Neural cell (in vitro differentiated cells): ENCODE results near the gene BCHE. TPM values are rescaled to one million over a fixed set of nuclear protein-coding genes. Genes with fewer than 3 reads are reported as not detected.

ENCODE experiments used
- H2AFZ ChIP-seq: fragments of 200-600, 300-800 bp; sonication (generic), shearing (Covaris generic); 2 replicates; pipeline ENCODE4 v1.6.0; 2014; ENCODE audit warnings: low read depth, mild to moderate bottlenecking, antibody characterized with exemption, low read length, moderate library complexity
- H3F3A ChIP-seq: fragments of 200-600 bp; shearing (Covaris generic); 2 replicates; pipeline ENCODE4 v1.6.1; 2016; ENCODE audit warnings: mild to moderate bottlenecking, moderate library complexity, mixed read lengths, antibody characterized with exemption, low read length; ENCODE audit not compliant: insufficient read depth, poor library complexity, severe bottlenecking
- H3K27ac ChIP-seq: fragments of 200-600, 300-800 bp; sonication (generic), shearing (Covaris generic); 2 replicates; pipeline ENCODE4 v1.5.1; 2014; ENCODE audit warnings: mild to moderate bottlenecking, low read length, moderate library complexity
- H3K27me3 ChIP-seq: fragments of 300-800, 200-600 bp; sonication (generic), shearing (Covaris generic); 2 replicates; pipeline ENCODE4 v1.6.0; 2014; ENCODE audit warnings: mild to moderate bottlenecking, low read depth, low read length, moderate library complexity; ENCODE audit not compliant: insufficient read depth
- H3K36me3 ChIP-seq: fragments of 300-800, 200-600 bp; sonication (generic), shearing (Covaris generic); 2 replicates; pipeline ENCODE4 v1.5.1; 2014; ENCODE audit warnings: mild to moderate bottlenecking, antibody characterized with exemption, low read length, moderate library complexity; ENCODE audit not compliant: insufficient read depth
- H3K4me2 ChIP-seq: fragments of 300-800, 200-600 bp; sonication (generic), shearing (Covaris generic); 2 replicates; pipeline ENCODE4 v1.6.0; 2014; ENCODE audit warnings: mild to moderate bottlenecking, low read length
- H3K4me3 ChIP-seq: fragments of 300-800, 200-600 bp; sonication (generic), shearing (Covaris generic); 2 replicates; pipeline ENCODE4 v1.5.1; 2014; ENCODE audit warnings: mild to moderate bottlenecking, low read length, moderate library complexity
- H3K79me2 ChIP-seq: fragments of 200-600 bp; shearing (Covaris generic); replicated peaks from 2 replicates; pipeline ENCODE4 v1.6.0; 2014; ENCODE audit warnings: mild to moderate bottlenecking, low read length, moderate library complexity; ENCODE audit not compliant: insufficient read depth
- H3K9ac ChIP-seq: fragments of 300-800, 200-600 bp; sonication (generic), shearing (Covaris generic); 2 replicates; pipeline ENCODE4 v1.6.1; 2016; ENCODE audit warnings: mild to moderate bottlenecking, low read length, mixed read lengths
- H3K9me2 ChIP-seq: fragments of 200-600 bp; shearing (Covaris generic); 2 replicates; pipeline ENCODE4 v1.6.1; 2016; ENCODE audit warnings: mild to moderate bottlenecking, low read length, mixed read lengths; ENCODE audit not compliant: insufficient read depth
- H3K9me3 ChIP-seq: fragments of 200-600, 300-800 bp; sonication (generic), shearing (Covaris generic); 2 replicates; pipeline ENCODE4 v1.6.1; 2016; ENCODE audit warnings: mild to moderate bottlenecking, mixed run types, low read length, moderate library complexity, mixed read lengths
- H4K20me1 ChIP-seq: fragments of 200-600 bp; shearing (Covaris generic); 2 replicates; pipeline ENCODE4 v1.6.1; 2016; ENCODE audit warnings: mild to moderate bottlenecking, mixed run types; ENCODE audit not compliant: insufficient read depth
- EP300 ChIP-seq: fragments of 450-650 bp; conservative IDR thresholded peaks from 2 replicates; pipeline ENCODE4 v1.6.1; 2014; ENCODE audit warnings: antibody characterized with exemption, mild to moderate bottlenecking, moderate library complexity; ENCODE audit not compliant: poor library complexity, severe bottlenecking
- EZH2 ChIP-seq: fragments of 200-600, 300-800 bp; shearing (Covaris generic), sonication (generic); IDR thresholded peaks from 2 replicates; pipeline ENCODE4 v1.6.1; 2014; ENCODE audit warnings: antibody characterized with exemption, low read length, borderline replicate concordance, mild to moderate bottlenecking; ENCODE audit not compliant: insufficient read depth, poor library complexity, severe bottlenecking
- MXI1 ChIP-seq: fragments of 450-650 bp; conservative IDR thresholded peaks from 2 replicates; pipeline ENCODE4 v1.6.1; 2014; ENCODE audit warnings: antibody characterized with exemption, mild to moderate bottlenecking; ENCODE audit not compliant: poor library complexity, severe bottlenecking
- POLR2AphosphoS5 ChIP-seq: IDR thresholded peaks from 2 replicates; pipeline ENCODE4 v1.6.1; 2012
- RAD21 ChIP-seq: fragments of 450-650 bp; conservative IDR thresholded peaks from 2 replicates; pipeline ENCODE4 v1.6.1; 2014; ENCODE audit warnings: antibody characterized with exemption, mild to moderate bottlenecking, moderate library complexity
- SMC3 ChIP-seq: fragments of 450-650 bp; conservative IDR thresholded peaks from 2 replicates; pipeline ENCODE4 v1.6.1; 2014; ENCODE audit warnings: antibody characterized with exemption, mild to moderate bottlenecking, moderate library complexity; ENCODE audit not compliant: poor library complexity
- TAF1 ChIP-seq: IDR thresholded peaks from 2 replicates; pipeline ENCODE4 v1.6.1; 2012; ENCODE audit warnings: low read depth
- polyA plus RNA-seq: library from polyadenylated mRNA; depleted of rRNA; stranded (reverse); fragments of >200 nt; gene quantifications from 2 replicates; pipeline ENCODE4 v1.2.3, GENCODE V29; 2014
- TF ChIP-seq, protein P1 (sequence below): fragments of 450-650 bp; IDR thresholded peaks from 2 replicates; pipeline ENCODE4 v1.5.1; 2014; ENCODE audit warnings: antibody characterized with exemption, mild to moderate bottlenecking, moderate library complexity; ENCODE audit not compliant: poor library complexity, severe bottlenecking
- TF ChIP-seq, protein P2 (sequence below): IDR thresholded peaks from 2 replicates; pipeline ENCODE4 v1.6.1; 2012; ENCODE audit warnings: borderline replicate concordance

The BCHE gene
- polyA plus RNA-seq, 1 donor from 2014 or later = 2.6 TPM

DNA sequence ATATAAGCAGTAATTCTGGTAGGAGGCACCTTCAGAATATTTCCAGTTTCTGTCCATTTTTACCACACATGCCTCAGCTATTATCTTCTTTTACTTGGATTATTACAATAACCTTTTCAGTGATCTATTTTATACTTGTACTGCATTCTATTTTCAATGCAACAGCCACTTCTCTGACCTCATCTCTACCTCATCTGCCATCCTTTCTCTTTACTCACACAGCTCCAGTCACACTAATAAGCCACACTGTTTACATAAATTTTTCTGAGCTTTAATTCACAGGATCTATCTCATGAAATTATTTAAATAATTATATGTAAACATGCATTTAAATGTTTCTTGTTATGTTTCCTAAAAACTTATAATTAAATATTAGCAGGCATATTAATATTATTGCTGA is 47.3 kb upstream of the BCHE start:
- Histone ChIP-seq H3K4me3 (no peak overlapping the region), H3F3A (no peaks in the 10 kb centered on the region), H2AFZ (no peak overlapping the region), H3K9me2 (no peaks in the 10 kb centered on the region), H4K20me1 (no peaks in the 10 kb centered on the region), H3K79me2 (no peaks in the 10 kb centered on the region), H3K9ac (no peak overlapping the region), H3K27me3 (no peaks in the 10 kb centered on the region), H3K4me2 (no peak overlapping the region), H3K27ac (no peak overlapping the region), H3K36me3 (no peaks in the 10 kb centered on the region), H3K9me3 (no peaks in the 10 kb centered on the region)
- TF ChIP-seq SMC3 (no peak), POLR2AphosphoS5 (no peak), EZH2 (no peak), RAD21 (no peak), EP300 (no peak), TAF1 (no peak), MXI1 (no peak)
- TF ChIP-seq, protein P1, sequence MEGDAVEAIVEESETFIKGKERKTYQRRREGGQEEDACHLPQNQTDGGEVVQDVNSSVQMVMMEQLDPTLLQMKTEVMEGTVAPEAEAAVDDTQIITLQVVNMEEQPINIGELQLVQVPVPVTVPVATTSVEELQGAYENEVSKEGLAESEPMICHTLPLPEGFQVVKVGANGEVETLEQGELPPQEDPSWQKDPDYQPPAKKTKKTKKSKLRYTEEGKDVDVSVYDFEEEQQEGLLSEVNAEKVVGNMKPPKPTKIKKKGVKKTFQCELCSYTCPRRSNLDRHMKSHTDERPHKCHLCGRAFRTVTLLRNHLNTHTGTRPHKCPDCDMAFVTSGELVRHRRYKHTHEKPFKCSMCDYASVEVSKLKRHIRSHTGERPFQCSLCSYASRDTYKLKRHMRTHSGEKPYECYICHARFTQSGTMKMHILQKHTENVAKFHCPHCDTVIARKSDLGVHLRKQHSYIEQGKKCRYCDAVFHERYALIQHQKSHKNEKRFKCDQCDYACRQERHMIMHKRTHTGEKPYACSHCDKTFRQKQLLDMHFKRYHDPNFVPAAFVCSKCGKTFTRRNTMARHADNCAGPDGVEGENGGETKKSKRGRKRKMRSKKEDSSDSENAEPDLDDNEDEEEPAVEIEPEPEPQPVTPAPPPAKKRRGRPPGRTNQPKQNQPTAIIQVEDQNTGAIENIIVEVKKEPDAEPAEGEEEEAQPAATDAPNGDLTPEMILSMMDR = no peak
- TF ChIP-seq, protein P2, sequence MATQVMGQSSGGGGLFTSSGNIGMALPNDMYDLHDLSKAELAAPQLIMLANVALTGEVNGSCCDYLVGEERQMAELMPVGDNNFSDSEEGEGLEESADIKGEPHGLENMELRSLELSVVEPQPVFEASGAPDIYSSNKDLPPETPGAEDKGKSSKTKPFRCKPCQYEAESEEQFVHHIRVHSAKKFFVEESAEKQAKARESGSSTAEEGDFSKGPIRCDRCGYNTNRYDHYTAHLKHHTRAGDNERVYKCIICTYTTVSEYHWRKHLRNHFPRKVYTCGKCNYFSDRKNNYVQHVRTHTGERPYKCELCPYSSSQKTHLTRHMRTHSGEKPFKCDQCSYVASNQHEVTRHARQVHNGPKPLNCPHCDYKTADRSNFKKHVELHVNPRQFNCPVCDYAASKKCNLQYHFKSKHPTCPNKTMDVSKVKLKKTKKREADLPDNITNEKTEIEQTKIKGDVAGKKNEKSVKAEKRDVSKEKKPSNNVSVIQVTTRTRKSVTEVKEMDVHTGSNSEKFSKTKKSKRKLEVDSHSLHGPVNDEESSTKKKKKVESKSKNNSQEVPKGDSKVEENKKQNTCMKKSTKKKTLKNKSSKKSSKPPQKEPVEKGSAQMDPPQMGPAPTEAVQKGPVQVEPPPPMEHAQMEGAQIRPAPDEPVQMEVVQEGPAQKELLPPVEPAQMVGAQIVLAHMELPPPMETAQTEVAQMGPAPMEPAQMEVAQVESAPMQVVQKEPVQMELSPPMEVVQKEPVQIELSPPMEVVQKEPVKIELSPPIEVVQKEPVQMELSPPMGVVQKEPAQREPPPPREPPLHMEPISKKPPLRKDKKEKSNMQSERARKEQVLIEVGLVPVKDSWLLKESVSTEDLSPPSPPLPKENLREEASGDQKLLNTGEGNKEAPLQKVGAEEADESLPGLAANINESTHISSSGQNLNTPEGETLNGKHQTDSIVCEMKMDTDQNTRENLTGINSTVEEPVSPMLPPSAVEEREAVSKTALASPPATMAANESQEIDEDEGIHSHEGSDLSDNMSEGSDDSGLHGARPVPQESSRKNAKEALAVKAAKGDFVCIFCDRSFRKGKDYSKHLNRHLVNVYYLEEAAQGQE = no peak

GRCh38 chr3:165883863-165884478 is 46.7 kb upstream of the BCHE start:
- H4K20me1 ChIP-seq = no peaks in the 10 kb centered on the region
- H3K9ac ChIP-seq = no peak overlapping the region
- H3K4me3 ChIP-seq = no peak overlapping the region
- H3K36me3 ChIP-seq = no peaks in the 10 kb centered on the region
- no peaks in the 10 kb centered on the region for H3F3A ChIP-seq
- H3K9me2 ChIP-seq = no peaks in the 10 kb centered on the region
- TF ChIP-seq, protein P1 = no peak
- TF ChIP-seq, protein P2 = no peak
- TF ChIP-seq POLR2AphosphoS5 = no peak
- no peak for TF ChIP-seq TAF1
- no peak for TF ChIP-seq SMC3
- no peak for TF ChIP-seq EZH2
- TF ChIP-seq EP300 = no peak
- TF ChIP-seq RAD21 = no peak
- TF ChIP-seq MXI1 = no peak
- no peaks in the 10 kb centered on the region for H3K27me3 ChIP-seq
- H3K79me2 ChIP-seq = no peaks in the 10 kb centered on the region
- H3K27ac ChIP-seq = no peak overlapping the region
- H3K4me2 ChIP-seq = no peak overlapping the region
- no peak overlapping the region for H2AFZ ChIP-seq
- no peaks in the 10 kb centered on the region for H3K9me3 ChIP-seq
